Activated CD4-positive, CD25-positive, alpha-beta regulatory T cell treated with anti-CD3 and anti-CD28 coated beads, Interleukin-2, amount 50 U/mL, for 72 hours (primary cell): ENCODE data around the gene SELENOK.

Experiments
- DNase-seq: peaks from one replicate; pipeline ENCODE4 v3.0.0; 2021

Gene SELENOK

GRCh38 chr3:53841296-53841695, 50.4 kb downstream of the SELENOK start:
- no peak for DNase-seq

DNA sequence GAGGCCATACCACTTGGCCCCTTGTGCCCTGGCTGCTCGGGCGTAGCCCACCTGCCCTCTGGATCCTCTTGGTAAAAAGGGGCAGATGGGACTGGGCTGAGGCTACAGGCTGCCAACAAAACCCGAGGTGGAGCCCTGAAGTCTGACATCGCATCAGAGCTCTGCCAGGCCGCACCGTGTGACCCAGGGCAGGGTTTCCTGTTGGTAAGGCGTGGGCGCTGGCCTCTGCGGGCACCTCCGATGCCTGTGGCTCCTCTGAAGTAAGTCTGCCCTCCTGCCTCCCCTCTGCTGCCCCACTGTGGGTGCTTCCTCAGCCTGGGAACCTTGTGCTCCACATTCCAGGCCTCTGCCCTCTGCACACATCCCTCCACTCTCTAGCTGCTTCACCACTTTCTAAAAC, 54.3 kb downstream of the SELENOK start:
- no peak for DNase-seq

DNA sequence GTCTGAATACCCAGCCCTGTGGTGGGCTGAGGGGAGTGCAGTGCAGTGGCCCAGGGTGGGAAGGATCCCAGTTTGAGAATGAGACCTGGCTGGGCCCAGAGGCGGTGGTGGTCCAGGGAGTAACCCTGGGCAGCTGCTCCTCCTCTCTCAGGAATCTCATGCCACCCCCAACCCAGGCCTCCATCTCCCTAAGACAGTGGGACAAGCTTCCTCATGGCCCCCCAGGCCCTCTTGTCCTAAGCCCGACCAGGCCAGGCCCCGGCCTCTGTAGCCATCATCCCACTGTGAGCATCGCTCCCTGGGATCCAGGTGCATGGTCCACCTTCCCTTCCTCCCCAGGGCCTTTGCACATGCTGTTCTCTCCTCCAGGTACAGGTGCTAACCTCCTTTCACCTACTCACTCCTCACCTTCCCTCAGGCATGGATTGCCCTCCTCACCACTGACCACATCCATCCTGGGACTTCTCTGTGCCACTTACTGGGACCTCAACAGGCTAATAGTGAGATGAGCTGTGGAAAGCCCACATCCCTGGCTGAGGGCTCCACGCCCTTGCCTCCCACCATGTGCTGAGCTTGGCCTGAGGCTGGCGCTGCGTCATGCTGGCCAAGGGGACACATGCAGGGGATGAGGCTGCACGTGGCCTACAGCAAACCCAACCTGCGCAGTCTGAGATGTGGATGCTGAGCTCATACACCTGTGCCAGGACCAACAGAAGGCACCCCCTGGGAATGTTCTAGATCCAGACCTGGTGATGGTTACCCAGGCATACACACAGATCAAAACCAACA, 55.4 kb downstream of the SELENOK start:
- DNase-seq = no peak

GRCh38 chr3:53835257-53835656, 56.4 kb downstream of the SELENOK start:
- no peak for DNase-seq

DNA sequence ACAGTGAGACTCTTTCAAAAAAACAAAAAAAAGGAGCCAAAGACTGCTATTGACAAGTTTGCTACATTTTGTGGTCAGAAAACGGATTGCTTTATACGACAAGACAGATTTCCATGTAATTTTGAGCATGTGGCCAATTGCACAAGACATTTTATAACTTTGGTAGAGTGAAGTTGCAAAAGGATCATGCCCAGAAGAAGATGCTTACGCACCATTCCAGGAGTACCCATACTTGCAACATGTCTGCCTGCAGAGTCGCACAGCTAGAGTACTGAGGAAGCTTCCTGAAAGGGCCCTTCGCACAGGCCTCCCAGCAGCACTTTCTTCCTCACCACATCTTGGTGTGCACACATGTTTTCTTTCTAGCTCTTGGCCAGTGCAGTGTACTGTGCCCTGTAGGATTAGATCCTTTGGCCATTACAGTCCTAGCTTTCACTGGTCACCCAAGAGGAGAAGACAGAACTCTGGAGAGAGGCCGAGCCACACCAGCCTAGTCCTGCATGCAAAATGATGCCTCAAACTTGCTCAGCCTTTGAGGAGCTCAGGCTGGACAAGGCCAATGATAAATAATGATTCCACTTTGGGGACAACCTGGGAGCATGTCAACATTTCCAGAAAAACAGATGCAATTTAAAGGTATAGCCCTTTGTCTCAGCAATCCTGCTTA, 57.1 kb downstream of the SELENOK start:
- DNase-seq = no peak
